HG02852 (cell line): Measurements from ENCODE around the gene FLYWCH1.

Experiments used
- ATAC-seq: cut with Tn5 transposase; IDR thresholded peaks from one replicate; pipeline ENCODE4 v1.9.1; 2021; ENCODE audit warnings: mild to moderate bottlenecking, moderate library complexity; ENCODE audit not compliant: unreplicated experiment

Gene FLYWCH1

GRCh38 chr16:2911638-2912329, at the start of gene FLYWCH1:
FLYWCH1 (plus strand) TSS chr16:2911931; CDS start chr16:2929686, 17,755 bp downstream.
- ATAC-seq: peak; percentile 89

DNA sequence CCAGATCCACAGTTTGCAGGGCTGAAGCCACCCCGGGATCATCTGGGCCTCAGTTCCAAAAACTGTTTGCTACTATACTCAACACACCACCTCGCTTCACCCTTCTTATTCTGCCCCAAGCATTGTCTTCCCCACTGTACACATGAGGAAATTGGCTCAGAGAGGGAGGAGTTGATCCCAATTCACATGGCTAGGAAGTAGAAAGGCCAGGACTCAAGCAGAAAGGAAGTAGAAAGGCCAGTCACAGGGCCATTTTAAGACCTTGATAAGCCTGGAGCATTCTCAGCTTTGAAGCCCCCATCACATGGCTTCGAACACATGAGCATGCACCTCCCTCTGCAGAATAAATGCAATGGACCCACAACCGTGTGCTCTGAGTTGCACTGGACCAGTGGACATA, 46.1 kb upstream of the FLYWCH1 start:
- ATAC-seq: no peak

DNA sequence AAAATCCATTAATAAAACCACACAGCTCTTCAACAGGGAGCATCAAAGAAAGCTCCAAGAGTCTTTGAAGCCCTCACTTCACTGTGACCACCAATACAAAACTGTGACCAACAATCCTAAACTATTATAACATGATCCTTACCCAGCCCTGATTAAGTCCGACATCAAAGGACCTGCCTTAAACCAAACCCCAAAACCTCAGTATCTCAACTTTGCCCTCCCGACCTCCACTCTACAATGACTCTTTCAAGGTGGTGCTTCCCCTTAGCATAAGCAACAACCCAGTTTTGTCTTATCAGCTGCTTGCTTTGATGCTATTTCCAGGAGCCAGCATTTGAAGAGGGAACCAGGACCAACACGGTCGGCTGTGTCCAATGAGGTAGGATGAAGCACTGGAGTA, 45.3 kb upstream of the FLYWCH1 start:
- no peak for ATAC-seq

GRCh38 chr16:2867661-2867986, 44.1 kb upstream of the FLYWCH1 start:
- ATAC-seq: no peak

DNA sequence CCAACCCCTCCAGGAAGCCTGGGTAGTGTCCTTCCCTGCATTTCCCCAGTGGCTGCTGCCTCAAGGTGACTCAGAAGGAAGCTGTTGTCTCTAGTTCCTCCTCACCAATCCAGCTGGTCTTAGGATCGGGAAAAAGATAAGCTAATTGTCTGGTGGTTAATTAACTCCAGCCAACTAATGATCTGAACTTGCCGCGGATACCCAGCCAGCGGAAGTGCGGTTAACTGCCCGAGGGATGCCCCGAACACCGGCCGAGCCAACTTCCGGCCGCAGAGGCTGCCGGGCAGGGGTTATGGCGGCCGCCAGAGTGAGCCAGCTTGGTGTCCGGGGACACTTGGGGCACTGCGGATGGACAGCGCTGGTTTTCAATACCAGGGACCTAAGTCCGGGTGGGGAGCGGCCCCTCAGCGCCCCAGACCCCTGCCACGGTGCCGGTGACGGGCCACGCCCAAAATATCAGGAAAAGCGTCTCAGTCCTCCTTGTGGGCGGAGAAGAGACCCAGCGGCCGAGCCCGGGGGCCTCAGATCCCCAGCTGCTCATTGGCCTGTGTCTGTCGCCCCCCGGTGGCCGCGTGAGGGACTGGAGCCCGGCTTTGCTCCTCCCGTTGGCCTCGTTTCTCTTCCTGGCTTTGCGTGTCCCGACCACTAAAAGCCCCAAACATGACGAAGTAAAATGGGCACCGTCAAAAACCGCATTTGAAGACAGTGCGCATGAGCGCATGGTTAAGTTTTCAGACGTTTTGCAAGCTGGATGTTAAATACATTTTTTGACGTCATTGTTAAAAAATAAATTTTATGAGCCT, 43.5 kb upstream of the FLYWCH1 start:
- ATAC-seq: peak; percentile 85

GRCh38 chr16:2871926-2872325, 39.8 kb upstream of the FLYWCH1 start:
- no peak for ATAC-seq

DNA sequence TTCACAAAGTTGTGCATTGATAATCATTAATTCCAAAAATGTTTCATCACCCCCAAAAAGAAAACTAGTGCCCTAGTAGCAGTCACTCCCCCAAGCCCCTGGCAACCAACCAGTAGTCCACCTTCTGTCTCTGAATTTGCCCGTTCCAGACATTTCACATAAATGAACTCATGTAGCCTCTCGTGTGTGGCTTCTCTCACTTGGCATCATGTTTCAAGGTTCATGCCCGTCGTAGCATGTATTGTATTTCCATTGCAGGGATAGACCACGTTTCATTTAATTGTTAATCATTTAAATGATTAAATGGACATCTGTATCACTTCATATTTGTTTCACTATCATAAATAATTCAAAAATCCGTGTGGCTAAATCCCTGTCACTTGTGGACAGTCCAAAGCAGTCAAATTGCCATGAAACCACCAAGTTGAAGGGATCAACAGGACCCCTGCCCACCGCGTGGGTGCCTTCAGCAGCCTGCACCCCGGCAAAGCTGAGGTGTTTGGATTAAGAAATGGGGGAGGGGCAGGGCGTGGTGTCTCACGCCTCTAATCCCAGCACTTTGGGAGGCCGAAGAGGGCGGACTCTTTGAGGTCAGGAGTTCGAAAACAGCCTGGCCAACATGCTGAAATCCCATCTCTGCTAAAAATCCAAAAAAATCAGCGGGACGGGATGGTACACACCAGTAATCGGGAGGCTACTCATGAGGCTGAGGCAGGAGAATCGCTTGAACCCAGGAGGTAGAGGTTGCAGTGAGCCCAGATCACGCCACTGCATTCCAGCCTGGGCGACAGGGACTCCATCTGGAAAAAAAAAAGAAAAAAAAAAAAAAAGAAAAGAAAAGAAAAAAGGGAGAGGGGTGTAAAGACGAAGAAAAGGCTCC, 37.5 kb upstream of the FLYWCH1 start:
- ATAC-seq: no peak

- no peak for ATAC-seq
These were observed 36.8 kb upstream of the FLYWCH1 start for GRCh38 chr16:2874912-2875362.

DNA sequence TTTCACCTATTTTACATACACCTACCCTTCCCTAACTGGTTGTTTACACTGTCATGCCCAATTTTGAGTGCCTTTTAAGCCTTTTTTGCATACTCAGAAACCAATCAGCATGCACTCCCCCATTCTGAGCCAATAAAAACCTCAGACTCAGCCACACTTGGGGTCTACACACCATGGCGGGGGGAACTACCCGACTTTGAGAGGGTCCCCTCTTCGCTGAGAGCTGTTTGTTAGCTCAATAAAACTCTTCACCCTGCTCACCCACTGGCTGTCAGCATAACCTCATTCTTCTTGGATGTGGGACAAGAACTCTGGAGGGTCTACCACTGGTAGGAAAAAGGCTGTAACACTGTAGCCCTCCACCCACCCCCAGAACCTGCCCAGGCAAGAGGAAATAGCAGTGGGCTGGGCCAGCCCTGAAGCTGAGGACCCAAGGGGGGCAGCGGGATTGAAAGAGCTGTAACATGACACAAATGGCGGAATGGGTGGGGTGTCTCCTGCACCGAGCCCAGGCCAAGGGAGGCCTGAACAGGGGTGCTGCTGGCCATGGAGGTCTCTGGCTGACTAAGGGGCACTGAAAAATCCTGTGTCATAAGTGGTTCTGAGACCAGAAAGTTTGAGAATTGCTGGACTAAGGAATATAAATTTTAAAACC, 31.8 kb upstream of the FLYWCH1 start:
- no peak for ATAC-seq

GRCh38 chr16:2881783-2882649, 29.7 kb upstream of the FLYWCH1 start:
- no peak for ATAC-seq

- peak; percentile 89 for ATAC-seq
These were observed 28.9 kb upstream of the FLYWCH1 start, which contains the start of gene FLYWCH2 for GRCh38 chr16:2882650-2883457. FLYWCH2 (plus strand) TSS chr16:2883215; CDS start chr16:2896450, 13,235 bp downstream.

DNA sequence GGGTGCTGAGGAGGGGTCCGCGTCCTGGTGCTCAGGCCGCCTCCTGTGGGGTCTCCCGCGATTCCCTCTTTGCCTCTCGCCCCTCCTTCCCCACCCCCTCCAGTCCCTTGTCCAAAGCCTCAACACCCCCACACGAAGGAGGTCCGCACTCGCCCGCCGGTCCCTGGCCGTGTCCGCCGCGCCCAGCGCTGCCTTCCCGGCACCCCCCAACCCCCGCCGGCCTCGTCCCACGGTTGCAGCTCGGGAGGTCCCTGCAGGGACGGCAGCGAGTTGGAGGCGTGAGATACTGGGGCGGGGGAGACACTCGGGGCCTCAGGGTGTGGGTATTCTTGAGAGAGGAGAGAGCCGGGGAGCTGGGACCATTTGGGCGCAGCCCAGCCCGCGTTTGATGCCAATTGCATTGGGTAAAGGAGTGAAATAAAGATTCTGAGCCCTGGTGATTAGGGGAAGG, 28.2 kb upstream of the FLYWCH1 start:
- ATAC-seq: no peak

GRCh38 chr16:2884041-2884451, 27.7 kb upstream of the FLYWCH1 start:
- ATAC-seq: no peak

DNA sequence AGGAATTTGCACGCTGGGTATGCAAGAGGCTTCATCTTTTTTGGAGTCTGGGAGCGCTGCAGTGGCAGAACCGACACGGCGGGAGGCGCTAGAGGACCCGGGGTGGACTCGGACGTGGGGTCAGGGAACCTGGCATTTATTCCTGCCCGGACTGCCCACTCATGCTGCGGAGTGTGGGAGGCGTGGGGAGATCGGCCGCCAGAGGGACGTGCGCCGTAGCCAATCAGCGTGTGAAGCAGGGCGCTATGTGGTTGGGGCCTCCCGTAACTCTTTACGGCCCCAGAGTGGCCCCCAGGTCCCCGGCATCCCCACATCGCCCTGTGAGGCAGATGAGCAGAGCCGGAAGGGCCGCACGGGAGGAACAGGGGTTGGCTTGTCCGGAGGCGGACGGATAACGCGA, 17.5 kb upstream of the FLYWCH1 start:
- no peak for ATAC-seq

DNA sequence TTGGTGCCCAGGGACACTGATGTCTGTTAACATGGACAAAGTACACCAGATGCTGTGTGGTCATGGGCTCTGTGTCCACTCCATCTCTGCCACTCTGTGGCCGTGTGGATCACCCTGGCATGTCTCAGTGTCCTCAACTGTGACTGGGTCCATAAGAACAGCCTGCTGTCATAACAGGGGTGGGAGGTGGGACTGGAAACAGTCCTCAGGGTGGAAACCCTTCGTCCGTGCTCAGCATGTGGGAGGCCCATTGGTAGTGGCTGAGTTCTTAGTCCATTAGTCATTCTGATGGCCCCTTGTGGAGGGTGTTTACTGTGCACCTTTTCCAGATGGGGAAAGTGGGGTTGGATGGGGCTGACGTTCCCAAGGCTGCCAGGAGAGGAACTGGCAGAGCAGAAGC, 15.9 kb upstream of the FLYWCH1 start:
- ATAC-seq: no peak

GRCh38 chr16:2896480-2897010, 15.2 kb upstream of the FLYWCH1 start:
- no peak for ATAC-seq

DNA sequence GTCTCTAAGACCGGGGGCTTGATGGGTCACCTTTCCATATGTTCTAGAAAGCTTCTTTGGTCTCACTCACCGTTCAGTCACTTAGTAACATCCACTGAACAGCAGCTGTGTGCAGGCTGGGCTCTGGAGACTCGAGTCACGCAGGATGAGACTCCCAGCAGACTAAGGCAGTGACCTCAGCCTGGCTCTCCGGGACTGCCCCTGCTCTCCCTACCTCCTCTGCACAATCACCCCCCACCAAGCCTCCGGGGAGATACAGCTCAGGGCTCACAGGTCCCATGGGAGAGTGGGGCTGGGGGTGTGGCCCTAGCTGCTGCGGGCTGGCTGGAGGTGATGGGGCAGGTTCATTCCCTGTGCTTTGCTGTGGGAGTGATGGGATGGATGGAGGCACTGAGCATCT, 14.6 kb upstream of the FLYWCH1 start:
- no peak for ATAC-seq

DNA sequence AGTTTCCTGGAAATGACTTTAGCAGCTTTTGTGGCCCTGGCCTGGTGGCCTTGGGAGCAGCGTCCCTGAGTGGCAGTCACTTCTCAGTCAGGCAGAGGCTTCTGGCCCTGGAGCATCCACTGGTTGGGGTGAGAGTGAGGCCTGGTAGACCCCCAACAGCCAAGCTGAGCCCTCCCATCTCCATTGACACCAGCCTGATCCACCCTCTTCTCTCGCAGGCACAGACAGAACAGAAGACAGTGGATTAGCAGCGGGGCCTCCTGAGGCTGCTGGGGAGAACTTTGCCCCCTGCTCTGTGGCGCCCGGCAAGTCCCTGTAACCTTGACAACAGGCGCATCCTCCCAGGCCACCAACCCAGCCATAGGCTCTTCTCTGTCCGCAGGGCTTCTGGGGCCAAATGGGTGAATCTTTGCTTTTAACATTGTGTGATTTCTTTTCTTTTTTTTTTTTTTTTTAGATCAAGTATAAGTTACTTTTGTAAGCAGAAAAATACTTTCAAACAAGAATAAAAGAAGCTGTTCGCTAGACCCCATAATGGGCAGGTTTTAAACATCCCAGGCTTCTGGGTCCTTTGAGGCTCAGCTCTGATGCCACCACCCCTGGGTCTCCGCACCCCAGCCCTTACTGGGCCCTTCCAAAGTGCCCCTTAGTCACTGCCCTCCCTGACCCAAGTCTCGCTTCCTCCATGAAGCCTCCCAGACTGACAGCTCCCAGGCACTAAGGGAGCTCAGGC, 12.7 kb upstream of the FLYWCH1 start:
- no peak for ATAC-seq
